Heart left ventricle (tissue), 13 donors: ENCODE measurements around the gene CALCR.

ENCODE experiments used
- POLR2A ChIP-seq, 2 donors: fragments of 450-650 bp; IDR thresholded peaks; one replicate each; pipeline ENCODE4 v1.6.1; 2017; ENCODE audit warnings: antibody characterized with exemption in 2 of 2, mild to moderate bottlenecking in 2 of 2, moderate library complexity in 2 of 2
- TF ChIP-seq, protein P1 (sequence below), 12 donors: fragments of 200-600 bp; sonication (generic) in 4 of 12; IDR thresholded peaks; one replicate each; pipeline versions ENCODE4 v1.5.0 to v1.8.0; 2018 to 2022; ENCODE audit warnings: antibody characterized with exemption in 12 of 12, mild to moderate bottlenecking in 5 of 12
- donor health status: ischemic (EF 13 %, LVEDD 7.1; RV severe dilation, severe dysfunction).
- donor health status: DM: no; HTN: yes; CAD: no.
- donor health status: DM: no; HTN: no; CAD: no.
- donor health status: ischemic (EF 25% LVEDD 6.9; RV normal size, moderate dysfunction).
- donor health status: ischemic (EF 25% LVEDD 5.7; RV mildly dilated, moderate dysfunction).
- donor health status: ischemic (EF 35%, LVEDD 5.7; RV mildly dilated, moderate dysfunction).
- donor health status: nonischemic (EF 11% LVEDD 7.7; RV severe dilation, severe dysfunction).
- donor health status: DM: yes; HTN: yes; CAD: no.
- donor health status: PGD.
- donor health status: ischemic (EF 29% LVEDD 5.4; RV normal size, mild dysfunction).
- donor health status: nonischemic (EF 23%, LVEDD 6.1; RV moderate dilation, normal function).

DNA sequence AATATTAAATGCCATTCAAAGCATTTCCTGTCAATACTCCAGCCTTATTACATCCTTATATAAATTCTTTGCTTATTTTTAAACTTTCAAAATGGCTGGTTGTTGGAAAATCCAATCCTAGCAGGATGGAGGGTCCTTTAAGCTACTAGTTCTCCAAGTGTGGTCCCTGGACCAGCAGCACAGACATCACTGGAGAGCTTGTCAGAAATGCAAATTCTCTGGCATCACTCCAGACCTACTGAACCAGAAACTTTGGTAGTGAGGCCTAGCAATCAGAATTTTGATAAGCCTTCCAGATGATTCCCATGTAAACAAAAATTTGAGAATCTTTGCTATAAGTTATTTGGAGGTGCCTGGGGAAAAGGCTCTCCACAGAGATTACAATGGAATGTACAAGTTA, 43.8 kb downstream of the CALCR start:
- TF ChIP-seq, protein P1, sequence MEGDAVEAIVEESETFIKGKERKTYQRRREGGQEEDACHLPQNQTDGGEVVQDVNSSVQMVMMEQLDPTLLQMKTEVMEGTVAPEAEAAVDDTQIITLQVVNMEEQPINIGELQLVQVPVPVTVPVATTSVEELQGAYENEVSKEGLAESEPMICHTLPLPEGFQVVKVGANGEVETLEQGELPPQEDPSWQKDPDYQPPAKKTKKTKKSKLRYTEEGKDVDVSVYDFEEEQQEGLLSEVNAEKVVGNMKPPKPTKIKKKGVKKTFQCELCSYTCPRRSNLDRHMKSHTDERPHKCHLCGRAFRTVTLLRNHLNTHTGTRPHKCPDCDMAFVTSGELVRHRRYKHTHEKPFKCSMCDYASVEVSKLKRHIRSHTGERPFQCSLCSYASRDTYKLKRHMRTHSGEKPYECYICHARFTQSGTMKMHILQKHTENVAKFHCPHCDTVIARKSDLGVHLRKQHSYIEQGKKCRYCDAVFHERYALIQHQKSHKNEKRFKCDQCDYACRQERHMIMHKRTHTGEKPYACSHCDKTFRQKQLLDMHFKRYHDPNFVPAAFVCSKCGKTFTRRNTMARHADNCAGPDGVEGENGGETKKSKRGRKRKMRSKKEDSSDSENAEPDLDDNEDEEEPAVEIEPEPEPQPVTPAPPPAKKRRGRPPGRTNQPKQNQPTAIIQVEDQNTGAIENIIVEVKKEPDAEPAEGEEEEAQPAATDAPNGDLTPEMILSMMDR (IDR thresholded peaks at IDR 0.05), result no peak
- no peak for TF ChIP-seq POLR2A (IDR thresholded peaks at IDR 0.05)
